ENCODE results near the gene HNRNPLL. TPM values are rescaled to one million over a fixed set of nuclear protein-coding genes. Genes with fewer than 3 reads are reported as not detected.

HNRNPLL gene
- total and polyA plus RNA-seq, 2 of the 13 experiments (the other 11 are each of a cell fraction or from before 2014, with no cell fraction given) = 49.4 to 103 TPM

DNA sequence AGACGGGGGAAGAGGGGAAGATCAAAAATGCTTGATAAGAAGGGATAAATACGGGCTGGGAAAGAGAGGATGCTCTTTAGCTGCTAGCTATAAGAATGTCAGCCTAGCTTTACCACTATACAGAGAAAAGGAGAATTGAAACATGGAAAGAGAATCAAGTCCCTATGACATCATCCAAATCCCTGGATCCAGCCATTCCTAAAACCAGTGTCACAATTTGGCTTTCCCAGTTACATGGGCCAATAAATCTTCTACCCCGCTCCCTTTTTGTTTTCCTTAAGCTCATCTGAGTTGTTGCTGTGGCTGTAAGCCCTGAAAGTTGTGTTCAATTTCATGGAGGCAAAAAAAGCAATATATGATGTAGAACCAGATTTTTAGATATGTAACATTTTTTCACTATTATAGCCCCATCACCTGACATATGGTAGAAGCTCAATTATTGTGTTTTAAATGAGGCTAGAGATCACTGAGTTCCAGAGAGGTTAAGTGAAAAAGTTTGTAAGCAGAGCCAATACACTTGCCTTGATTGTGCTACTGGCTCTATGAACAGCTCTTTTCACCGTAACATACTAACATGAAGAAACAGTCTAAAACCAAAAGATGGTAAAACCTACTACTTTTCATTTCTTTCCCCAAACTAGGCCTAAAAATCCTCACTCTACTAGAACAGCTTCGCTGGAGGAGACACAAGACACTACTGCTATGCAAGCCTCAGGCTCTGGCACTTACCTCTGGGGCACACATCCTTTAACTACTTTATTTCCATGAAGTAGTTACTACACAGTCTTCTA lies 4.3 kb downstream of the HNRNPLL start (continued):
- TF ChIP-seq, protein P1, sequence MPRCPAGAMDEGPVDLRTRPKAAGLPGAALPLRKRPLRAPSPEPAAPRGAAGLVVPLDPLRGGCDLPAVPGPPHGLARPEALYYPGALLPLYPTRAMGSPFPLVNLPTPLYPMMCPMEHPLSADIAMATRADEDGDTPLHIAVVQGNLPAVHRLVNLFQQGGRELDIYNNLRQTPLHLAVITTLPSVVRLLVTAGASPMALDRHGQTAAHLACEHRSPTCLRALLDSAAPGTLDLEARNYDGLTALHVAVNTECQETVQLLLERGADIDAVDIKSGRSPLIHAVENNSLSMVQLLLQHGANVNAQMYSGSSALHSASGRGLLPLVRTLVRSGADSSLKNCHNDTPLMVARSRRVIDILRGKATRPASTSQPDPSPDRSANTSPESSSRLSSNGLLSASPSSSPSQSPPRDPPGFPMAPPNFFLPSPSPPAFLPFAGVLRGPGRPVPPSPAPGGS (CRISPR knock-in tag; IDR thresholded peaks at IDR 0.05) = no peak
- no peak for TF ChIP-seq RBAK (CRISPR knock-in tag; IDR thresholded peaks at IDR 0.05)
- TF ChIP-seq, protein P2, sequence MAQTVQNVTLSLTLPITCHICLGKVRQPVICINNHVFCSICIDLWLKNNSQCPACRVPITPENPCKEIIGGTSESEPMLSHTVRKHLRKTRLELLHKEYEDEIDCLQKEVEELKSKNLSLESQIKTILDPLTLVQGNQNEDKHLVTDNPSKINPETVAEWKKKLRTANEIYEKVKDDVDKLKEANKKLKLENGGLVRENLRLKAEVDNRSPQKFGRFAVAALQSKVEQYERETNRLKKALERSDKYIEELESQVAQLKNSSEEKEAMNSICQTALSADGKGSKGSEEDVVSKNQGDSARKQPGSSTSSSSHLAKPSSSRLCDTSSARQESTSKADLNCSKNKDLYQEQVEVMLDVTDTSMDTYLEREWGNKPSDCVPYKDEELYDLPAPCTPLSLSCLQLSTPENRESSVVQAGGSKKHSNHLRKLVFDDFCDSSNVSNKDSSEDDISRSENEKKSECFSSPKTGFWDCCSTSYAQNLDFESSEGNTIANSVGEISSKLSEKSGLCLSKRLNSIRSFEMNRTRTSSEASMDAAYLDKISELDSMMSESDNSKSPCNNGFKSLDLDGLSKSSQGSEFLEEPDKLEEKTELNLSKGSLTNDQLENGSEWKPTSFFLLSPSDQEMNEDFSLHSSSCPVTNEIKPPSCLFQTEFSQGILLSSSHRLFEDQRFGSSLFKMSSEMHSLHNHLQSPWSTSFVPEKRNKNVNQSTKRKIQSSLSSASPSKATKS (CRISPR knock-in tag; IDR thresholded peaks at IDR 0.05) = no peak
- TF ChIP-seq CBFB (CRISPR knock-in tag; IDR thresholded peaks at IDR 0.05) = no peak
- peak; percentile 66 for TF ChIP-seq RBFOX2 (IDR thresholded peaks at IDR 0.05; ENCODE audit: low read depth, low read length)
- no peak for TF ChIP-seq KMT2B (CRISPR knock-in tag; IDR thresholded peaks at IDR 0.05)
- no peak for TF ChIP-seq ZNF235 (CRISPR knock-in tag; IDR thresholded peaks at IDR 0.05; ENCODE audit: borderline replicate concordance)
- TF ChIP-seq, protein P3, sequence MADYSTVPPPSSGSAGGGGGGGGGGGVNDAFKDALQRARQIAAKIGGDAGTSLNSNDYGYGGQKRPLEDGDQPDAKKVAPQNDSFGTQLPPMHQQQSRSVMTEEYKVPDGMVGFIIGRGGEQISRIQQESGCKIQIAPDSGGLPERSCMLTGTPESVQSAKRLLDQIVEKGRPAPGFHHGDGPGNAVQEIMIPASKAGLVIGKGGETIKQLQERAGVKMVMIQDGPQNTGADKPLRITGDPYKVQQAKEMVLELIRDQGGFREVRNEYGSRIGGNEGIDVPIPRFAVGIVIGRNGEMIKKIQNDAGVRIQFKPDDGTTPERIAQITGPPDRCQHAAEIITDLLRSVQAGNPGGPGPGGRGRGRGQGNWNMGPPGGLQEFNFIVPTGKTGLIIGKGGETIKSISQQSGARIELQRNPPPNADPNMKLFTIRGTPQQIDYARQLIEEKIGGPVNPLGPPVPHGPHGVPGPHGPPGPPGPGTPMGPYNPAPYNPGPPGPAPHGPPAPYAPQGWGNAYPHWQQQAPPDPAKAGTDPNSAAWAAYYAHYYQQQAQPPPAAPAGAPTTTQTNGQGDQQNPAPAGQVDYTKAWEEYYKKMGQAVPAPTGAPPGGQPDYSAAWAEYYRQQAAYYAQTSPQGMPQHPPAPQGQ (CRISPR knock-in tag; IDR thresholded peaks at IDR 0.05; ENCODE audit: borderline replicate concordance) = no peak
- TF ChIP-seq, protein P4, sequence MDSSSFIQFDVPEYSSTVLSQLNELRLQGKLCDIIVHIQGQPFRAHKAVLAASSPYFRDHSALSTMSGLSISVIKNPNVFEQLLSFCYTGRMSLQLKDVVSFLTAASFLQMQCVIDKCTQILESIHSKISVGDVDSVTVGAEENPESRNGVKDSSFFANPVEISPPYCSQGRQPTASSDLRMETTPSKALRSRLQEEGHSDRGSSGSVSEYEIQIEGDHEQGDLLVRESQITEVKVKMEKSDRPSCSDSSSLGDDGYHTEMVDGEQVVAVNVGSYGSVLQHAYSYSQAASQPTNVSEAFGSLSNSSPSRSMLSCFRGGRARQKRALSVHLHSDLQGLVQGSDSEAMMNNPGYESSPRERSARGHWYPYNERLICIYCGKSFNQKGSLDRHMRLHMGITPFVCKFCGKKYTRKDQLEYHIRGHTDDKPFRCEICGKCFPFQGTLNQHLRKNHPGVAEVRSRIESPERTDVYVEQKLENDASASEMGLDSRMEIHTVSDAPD (CRISPR knock-in tag; IDR thresholded peaks at IDR 0.05) = no peak
- TF ChIP-seq, protein P5, sequence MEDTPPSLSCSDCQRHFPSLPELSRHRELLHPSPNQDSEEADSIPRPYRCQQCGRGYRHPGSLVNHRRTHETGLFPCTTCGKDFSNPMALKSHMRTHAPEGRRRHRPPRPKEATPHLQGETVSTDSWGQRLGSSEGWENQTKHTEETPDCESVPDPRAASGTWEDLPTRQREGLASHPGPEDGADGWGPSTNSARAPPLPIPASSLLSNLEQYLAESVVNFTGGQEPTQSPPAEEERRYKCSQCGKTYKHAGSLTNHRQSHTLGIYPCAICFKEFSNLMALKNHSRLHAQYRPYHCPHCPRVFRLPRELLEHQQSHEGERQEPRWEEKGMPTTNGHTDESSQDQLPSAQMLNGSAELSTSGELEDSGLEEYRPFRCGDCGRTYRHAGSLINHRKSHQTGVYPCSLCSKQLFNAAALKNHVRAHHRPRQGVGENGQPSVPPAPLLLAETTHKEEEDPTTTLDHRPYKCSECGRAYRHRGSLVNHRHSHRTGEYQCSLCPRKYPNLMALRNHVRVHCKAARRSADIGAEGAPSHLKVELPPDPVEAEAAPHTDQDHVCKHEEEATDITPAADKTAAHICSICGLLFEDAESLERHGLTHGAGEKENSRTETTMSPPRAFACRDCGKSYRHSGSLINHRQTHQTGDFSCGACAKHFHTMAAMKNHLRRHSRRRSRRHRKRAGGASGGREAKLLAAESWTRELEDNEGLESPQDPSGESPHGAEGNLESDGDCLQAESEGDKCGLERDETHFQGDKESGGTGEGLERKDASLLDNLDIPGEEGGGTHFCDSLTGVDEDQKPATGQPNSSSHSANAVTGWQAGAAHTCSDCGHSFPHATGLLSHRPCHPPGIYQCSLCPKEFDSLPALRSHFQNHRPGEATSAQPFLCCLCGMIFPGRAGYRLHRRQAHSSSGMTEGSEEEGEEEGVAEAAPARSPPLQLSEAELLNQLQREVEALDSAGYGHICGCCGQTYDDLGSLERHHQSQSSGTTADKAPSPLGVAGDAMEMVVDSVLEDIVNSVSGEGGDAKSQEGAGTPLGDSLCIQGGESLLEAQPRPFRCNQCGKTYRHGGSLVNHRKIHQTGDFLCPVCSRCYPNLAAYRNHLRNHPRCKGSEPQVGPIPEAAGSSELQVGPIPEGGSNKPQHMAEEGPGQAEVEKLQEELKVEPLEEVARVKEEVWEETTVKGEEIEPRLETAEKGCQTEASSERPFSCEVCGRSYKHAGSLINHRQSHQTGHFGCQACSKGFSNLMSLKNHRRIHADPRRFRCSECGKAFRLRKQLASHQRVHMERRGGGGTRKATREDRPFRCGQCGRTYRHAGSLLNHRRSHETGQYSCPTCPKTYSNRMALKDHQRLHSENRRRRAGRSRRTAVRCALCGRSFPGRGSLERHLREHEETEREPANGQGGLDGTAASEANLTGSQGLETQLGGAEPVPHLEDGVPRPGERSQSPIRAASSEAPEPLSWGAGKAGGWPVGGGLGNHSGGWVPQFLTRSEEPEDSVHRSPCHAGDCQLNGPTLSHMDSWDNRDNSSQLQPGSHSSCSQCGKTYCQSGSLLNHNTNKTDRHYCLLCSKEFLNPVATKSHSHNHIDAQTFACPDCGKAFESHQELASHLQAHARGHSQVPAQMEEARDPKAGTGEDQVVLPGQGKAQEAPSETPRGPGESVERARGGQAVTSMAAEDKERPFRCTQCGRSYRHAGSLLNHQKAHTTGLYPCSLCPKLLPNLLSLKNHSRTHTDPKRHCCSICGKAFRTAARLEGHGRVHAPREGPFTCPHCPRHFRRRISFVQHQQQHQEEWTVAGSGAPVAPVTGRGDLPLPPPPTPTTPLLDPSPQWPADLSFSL (CRISPR knock-in tag; IDR thresholded peaks at IDR 0.05) = no peak
- TF ChIP-seq ZSCAN12 (CRISPR knock-in tag; IDR thresholded peaks at IDR 0.05) = no peak
